Tongue (tissue), 3 donors: Measurements from ENCODE around the gene ORC2. TPM values are rescaled to one million over a fixed set of nuclear protein-coding genes. Genes with fewer than 3 reads are reported as not detected.

Source experiments
- DNase-seq: peaks from one replicate; pipeline ENCODE4 v3.0.0-alpha.2; 2015
- small RNA-seq: library from RNA; depleted of rRNA; stranded (forward); fragments of <200 nt; gene quantifications from one replicate; pipeline ENCODE3, GENCODE V24; 2014; ENCODE audit warnings: low replicate concordance
- total RNA-seq: library from RNA; depleted of rRNA; stranded (reverse); fragments of >200 nt; gene quantifications from one replicate; pipeline ENCODE4 v1.2.3, GENCODE V29; 2014

Gene ORC2
- total RNA-seq, 1 donor from 2014 or later = 22.1 TPM

GRCh38 chr2:200860092-200860795 lies 103.2 kb downstream of the ORC2 start:
- DNase-seq = no peak

Small RNA genes lying within 50 kb of the gene (small RNA-seq; reads per million reads assigned to genes)
- gene RF00019 = not detected
- not detected for gene RNU6-312P
- not detected for gene RNU6-762P

Other genes starting within 250 kb of the ORC2 start
- gene BZW1, start 151.8 kb downstream of the ORC2 start, total RNA-seq = 246 TPM
- 179 TPM for gene CLK1, start 99.0 kb downstream of the ORC2 start, total RNA-seq
- 49.1 TPM for gene PPIL3, start 74.6 kb downstream of the ORC2 start, total RNA-seq
- gene NIF3L1, start 74.3 kb downstream of the ORC2 start, total RNA-seq = 28.3 TPM
- 22.3 TPM for gene HYCC2, start 108.0 kb upstream of the ORC2 start, total RNA-seq
- gene NDUFB3, start 108.3 kb upstream of the ORC2 start, total RNA-seq = 74.9 TPM
- gene CFLAR, start 152.5 kb upstream of the ORC2 start, total RNA-seq = 120 TPM
- gene CASP10, start 219.5 kb upstream of the ORC2 start, total RNA-seq = 10.8 TPM